Esophagus squamous epithelium (tissue), 4 donors: ENCODE data around the gene AQP12B.

Experiments used
- CTCF ChIP-seq, 6 experiments: fragments of 450-650 bp in 4 of 6; fragments of 200-600 bp in 2 of 6; sonication (generic) in 2 of 6; IDR thresholded peaks; one replicate each; pipeline ENCODE4 v1.5.1; 2016 to 2019; ENCODE audit warnings: antibody characterized with exemption in 6 of 6, mild to moderate bottlenecking in 4 of 6, moderate library complexity in 4 of 6
- POLR2A ChIP-seq, 4 donors: fragments of 450-650 bp; IDR thresholded peaks; one replicate each; pipeline ENCODE4 v1.6.1; 2017; ENCODE audit warnings: antibody characterized with exemption in 4 of 4, mild to moderate bottlenecking in 4 of 4, moderate library complexity in 3 of 4

DNA sequence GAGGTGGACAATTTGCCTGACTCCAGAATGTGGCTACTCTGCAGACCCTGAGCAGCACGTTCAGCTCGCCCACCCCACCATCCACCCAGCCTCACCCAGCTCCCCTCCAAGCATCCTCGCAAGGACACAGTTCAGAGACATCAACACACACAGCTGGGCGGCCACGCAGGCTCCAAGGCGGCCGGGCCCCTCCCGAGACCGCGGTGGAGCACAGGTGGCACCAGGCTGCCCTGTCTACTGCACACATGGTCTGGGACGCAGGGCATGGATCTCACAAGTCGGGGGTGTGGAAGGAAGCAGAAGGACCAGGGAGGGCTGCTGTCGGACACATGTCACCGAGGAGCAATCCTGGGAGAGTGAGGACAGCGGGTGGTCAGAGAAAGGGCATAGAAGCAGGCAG is 45.2 kb upstream of the AQP12B start:
- no peak for TF ChIP-seq CTCF (IDR thresholded peaks at IDR 0.05)
- no peak for TF ChIP-seq POLR2A (IDR thresholded peaks at IDR 0.05)
